Lung (tissue), 12 donors: Measurements from ENCODE around the gene DTNBP1. TPM values are rescaled to one million over a fixed set of nuclear protein-coding genes. Genes with fewer than 3 reads are reported as not detected.

Source experiments
- ATAC-seq: fragments of 200-7000 bp; cut with Tn5 transposase; one replicate; pipeline ENCODE4 v1.9.1; 2020; ENCODE audit warnings: moderate number of reproducible peaks; ENCODE audit not compliant: insufficient read depth, low FRiP score
- DNase-seq, 3 donors: peaks; one replicate each; pipeline ENCODE4 v3.0.0-alpha.2; 2013 to 2017
- H3K27ac ChIP-seq, 2 donors: one replicate each; pipeline ENCODE4 v1.5.1; 2013; ENCODE audit warnings: mild to moderate bottlenecking in 2 of 2, moderate library complexity in 2 of 2, control low read depth in 1 of 2, inconsistent platforms in 1 of 2, low read depth in 1 of 2, low read length in 1 of 2
- H3K27me3 ChIP-seq, 3 donors: one replicate each; pipeline ENCODE4 v1.5.1; 2013; ENCODE audit warnings: low read length in 2 of 3; ENCODE audit not compliant: control insufficient read depth in 3 of 3, insufficient read depth in 3 of 3
- H3K36me3 ChIP-seq, 4 donors: one replicate each; pipeline ENCODE4 v1.5.1; 2013; ENCODE audit warnings: low read length in 4 of 4, mild to moderate bottlenecking in 1 of 4, moderate library complexity in 1 of 4; ENCODE audit not compliant: control insufficient read depth in 4 of 4, insufficient read depth in 4 of 4
- H3K4me1 ChIP-seq, 5 donors: one replicate each; pipeline ENCODE4 v1.5.1; 2013; ENCODE audit warnings: low read length in 5 of 5, mild to moderate bottlenecking in 2 of 5, moderate library complexity in 1 of 5; ENCODE audit not compliant: control insufficient read depth in 5 of 5, insufficient read depth in 5 of 5
- H3K4me3 ChIP-seq: one replicate; pipeline ENCODE4 v1.5.1; 2013; ENCODE audit warnings: mild to moderate bottlenecking, control low read depth, moderate library complexity
- H3K9ac ChIP-seq, 2 donors: one replicate each; pipeline ENCODE4 v1.5.1; 2013; ENCODE audit warnings: low read length in 2 of 2, control low read depth in 1 of 2; ENCODE audit not compliant: insufficient read depth in 1 of 2
- H3K9me3 ChIP-seq, 4 donors: one replicate each; pipeline ENCODE4 v1.5.1; 2013; ENCODE audit warnings: low read length in 3 of 4, mild to moderate bottlenecking in 1 of 4, moderate library complexity in 1 of 4; ENCODE audit not compliant: control insufficient read depth in 4 of 4, insufficient read depth in 3 of 4
- CTCF ChIP-seq: IDR thresholded peaks from 2 replicates; pipeline ENCODE4 v1.5.1; 2012; ENCODE audit warnings: mild to moderate bottlenecking; ENCODE audit errors: control extremely low read depth, extremely low read depth
- WGBS, 2 donors: extraction: QIAGEN DNeasy Blood & Tissue Kit; methylation state at CpG; one replicate each; pipeline ENCODE4 v1.1.7; 2013; 5-methylcytosine and 5-hydroxymethylcytosine counted together
- polyA plus RNA-seq, 2 donors: library from polyadenylated mRNA; stranded (reverse); fragments of 200-250 nt; gene quantifications; one replicate each; pipeline ENCODE4 v1.2.1, GENCODE V29; 2013
- total RNA-seq, 2 donors: library from RNA; depleted of rRNA in 1 of 2; stranded (reverse); fragments of >200 nt in 1 of 2; gene quantifications; one replicate each; pipeline ENCODE4 v1.2.1, GENCODE V29; 2014 to 2021
- donor health status: control.
- donor health status: control.
- donor health status: Bipolar disorder and iron deficiency.
- donor health status: healthy.
- donor health status: DM: yes; HTN: yes; CAD: no.

The DTNBP1 gene
- total and polyA plus RNA-seq, 4 donors, result 9.9 to 23.9 (median 20.5) TPM

GRCh38 chr6:15528870-15529269 lies 134.0 kb downstream of the DTNBP1 start:
- peaks cover 0 to 5% (median 0%) of the 10 kb centered on the region in 4 donors for H3K9me3 ChIP-seq
- WGBS, 2 donors, result 97 to 98% methylated on average over 9 of the region's 9 CpGs
- H3K27ac ChIP-seq, result no peak overlapping the region
- TF ChIP-seq CTCF, result no peak
- H3K4me3 ChIP-seq, result no peak overlapping the region
- no peaks in the 10 kb centered on the region for H3K27me3 ChIP-seq
- no peak for ATAC-seq
- H3K36me3 ChIP-seq, result peaks cover 0 to 16% (median 10%) of the 10 kb centered on the region in 4 donors
- H3K4me1 ChIP-seq, result peaks cover 0 to 4% (median 0%) of the 10 kb centered on the region in 5 donors
- no peak for DNase-seq
- no peak overlapping the region for H3K9ac ChIP-seq

- DNase-seq (no peak), ATAC-seq (no peak)
- peaks cover 0 to 5% (median 0%) of the 10 kb centered on the region in 4 donors for H3K9me3 ChIP-seq
- no peaks in the 10 kb centered on the region for H3K4me1 ChIP-seq
- TF ChIP-seq CTCF, result no peak
- peaks cover 0 to 22% (median 14%) of the 10 kb centered on the region in 4 donors for H3K36me3 ChIP-seq
- no peaks in the 10 kb centered on the region for H3K27me3 ChIP-seq
- H3K4me3 ChIP-seq, result no peak overlapping the region
- no peak overlapping the region for H3K9ac ChIP-seq
- 93 to 98% methylated on average over 12 of the region's 12 CpGs for WGBS, 2 donors
- no peak overlapping the region for H3K27ac ChIP-seq
These were observed 134.8 kb downstream of the DTNBP1 start for GRCh38 chr6:15527838-15528617.

GRCh38 chr6:15526212-15526701 lies 136.6 kb downstream of the DTNBP1 start:
- Histone ChIP-seq H3K9ac (no peak overlapping the region), H3K9me3 (peaks cover 0 to 5% (median 0%) of the 10 kb centered on the region in 4 donors), H3K36me3 (peaks cover 3 to 29% (median 16%) of the 10 kb centered on the region in 4 donors), H3K4me1 (peaks cover 0 to 1% (median 0%) of the 10 kb centered on the region in 5 donors), H3K27ac (no peak overlapping the region), H3K27me3 (no peaks in the 10 kb centered on the region), H3K4me3 (no peak overlapping the region)
- DNase-seq, result no peak
- no peak for TF ChIP-seq CTCF
- WGBS, 2 donors, result 93 to 95% methylated on average over 13 of the region's 13 CpGs
- no peak for ATAC-seq
